WTC11 (cell line): ENCODE results near the gene GCK.

Experiments used
- HMGA2 ChIP-seq: fragments of 250-450 bp; sonication (Bioruptor Pico); IDR thresholded peaks from 2 replicates; pipeline ENCODE4 v1.4.0; 2021; ENCODE audit warnings: mild to moderate bottlenecking, moderate library complexity
- NFE2L1 ChIP-seq: sonication (generic); formaldehyde crosslinking; IDR thresholded peaks from 2 replicates; pipeline ENCODE4 v1.8.1; 2023; ENCODE audit warnings: missing genetic modification reagents
- NFYB ChIP-seq: sonication (generic); formaldehyde crosslinking; conservative IDR thresholded peaks from 2 replicates; pipeline ENCODE4 v1.8.0; 2022; ENCODE audit warnings: low read depth, missing genetic modification reagents
- SMAD3 ChIP-seq: sonication (generic); formaldehyde crosslinking; IDR thresholded peaks from 2 replicates; pipeline ENCODE4 v1.8.0; 2022; ENCODE audit warnings: missing genetic modification reagents, mild to moderate bottlenecking, borderline replicate concordance
- SP1 ChIP-seq: sonication (generic); formaldehyde crosslinking; conservative IDR thresholded peaks from 2 replicates; pipeline ENCODE4 v1.8.1; 2022; ENCODE audit warnings: missing genetic modification reagents
- TEAD1 ChIP-seq: sonication (generic); formaldehyde crosslinking; IDR thresholded peaks from 2 replicates; pipeline ENCODE4 v1.8.0; 2022; ENCODE audit warnings: mild to moderate bottlenecking, missing genetic modification reagents
- ZNF121 ChIP-seq: sonication (generic); formaldehyde crosslinking; IDR thresholded peaks from 2 replicates; pipeline ENCODE4 v1.8.0; 2023; ENCODE audit warnings: missing genetic modification reagents
- ZNF138 ChIP-seq: sonication (generic); formaldehyde crosslinking; conservative IDR thresholded peaks from 2 replicates; pipeline ENCODE4 v1.8.1; 2022; ENCODE audit warnings: mild to moderate bottlenecking, moderate library complexity, missing genetic modification reagents
- ZNF232 ChIP-seq: sonication (generic); formaldehyde crosslinking; IDR thresholded peaks from 2 replicates; pipeline ENCODE4 v1.8.0; 2022; ENCODE audit warnings: mild to moderate bottlenecking, missing genetic modification reagents
- TF ChIP-seq, protein P1 (sequence below): fragments of 200-600 bp; IDR thresholded peaks from 2 replicates; pipeline ENCODE4 v1.8.0; 2022; ENCODE audit warnings: antibody characterized with exemption
- TF ChIP-seq, protein P2 (sequence below): fragments of 250-450 bp; sonication (Bioruptor Pico); IDR thresholded peaks from 2 replicates; pipeline ENCODE4 v1.9.0; 2021; ENCODE audit warnings: mild to moderate bottlenecking
- TF ChIP-seq, protein P3 (sequence below): sonication (generic); formaldehyde crosslinking; IDR thresholded peaks from 2 replicates; pipeline ENCODE4 v1.8.0; 2022; ENCODE audit warnings: mild to moderate bottlenecking, missing genetic modification reagents
- TF ChIP-seq, protein P4 (sequence below): fragments of 250-450 bp; sonication (Bioruptor Pico); conservative IDR thresholded peaks from 2 replicates; pipeline ENCODE4 v1.9.0; 2021; ENCODE audit warnings: mild to moderate bottlenecking
- TF ChIP-seq, protein P5 (sequence below): fragments of 250-450 bp; sonication (Bioruptor Pico); IDR thresholded peaks from 2 replicates; pipeline ENCODE4 v1.9.0; 2021; ENCODE audit warnings: moderate library complexity, mild to moderate bottlenecking, inconsistent platforms, borderline replicate concordance

DNA sequence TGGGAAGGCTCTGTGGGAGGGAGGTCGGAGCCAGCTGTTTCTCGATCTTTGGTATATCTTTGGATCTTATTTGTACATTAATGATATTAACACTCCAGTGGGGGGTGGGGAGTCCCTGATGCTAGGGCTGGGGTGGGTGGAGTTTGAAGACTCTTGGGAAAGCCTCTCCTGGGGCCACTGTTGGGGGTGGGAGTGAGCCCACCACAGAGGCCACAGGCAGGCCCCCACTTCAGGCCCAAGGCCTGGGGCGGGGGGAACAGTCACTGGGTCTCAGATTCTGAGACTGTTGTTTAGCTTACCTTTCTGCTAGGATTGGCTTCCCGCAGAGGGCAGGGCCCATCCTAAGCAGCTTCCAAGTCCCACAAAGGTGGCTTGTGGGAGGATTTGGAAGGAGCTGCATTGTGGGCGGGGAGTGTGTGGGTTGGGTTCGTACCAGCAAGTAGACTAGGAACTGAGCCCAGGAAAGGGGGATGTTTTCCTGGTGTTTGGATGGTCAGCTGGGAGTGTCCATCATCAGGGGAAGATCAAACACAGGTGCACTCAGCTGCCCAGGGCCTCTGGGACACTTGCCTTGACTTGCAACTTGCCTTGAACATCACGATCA, 23.4 kb upstream of the GCK start:
- TF ChIP-seq, protein P1, sequence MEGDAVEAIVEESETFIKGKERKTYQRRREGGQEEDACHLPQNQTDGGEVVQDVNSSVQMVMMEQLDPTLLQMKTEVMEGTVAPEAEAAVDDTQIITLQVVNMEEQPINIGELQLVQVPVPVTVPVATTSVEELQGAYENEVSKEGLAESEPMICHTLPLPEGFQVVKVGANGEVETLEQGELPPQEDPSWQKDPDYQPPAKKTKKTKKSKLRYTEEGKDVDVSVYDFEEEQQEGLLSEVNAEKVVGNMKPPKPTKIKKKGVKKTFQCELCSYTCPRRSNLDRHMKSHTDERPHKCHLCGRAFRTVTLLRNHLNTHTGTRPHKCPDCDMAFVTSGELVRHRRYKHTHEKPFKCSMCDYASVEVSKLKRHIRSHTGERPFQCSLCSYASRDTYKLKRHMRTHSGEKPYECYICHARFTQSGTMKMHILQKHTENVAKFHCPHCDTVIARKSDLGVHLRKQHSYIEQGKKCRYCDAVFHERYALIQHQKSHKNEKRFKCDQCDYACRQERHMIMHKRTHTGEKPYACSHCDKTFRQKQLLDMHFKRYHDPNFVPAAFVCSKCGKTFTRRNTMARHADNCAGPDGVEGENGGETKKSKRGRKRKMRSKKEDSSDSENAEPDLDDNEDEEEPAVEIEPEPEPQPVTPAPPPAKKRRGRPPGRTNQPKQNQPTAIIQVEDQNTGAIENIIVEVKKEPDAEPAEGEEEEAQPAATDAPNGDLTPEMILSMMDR: no peak
- TF ChIP-seq SMAD3 (CRISPR knock-in tag): no peak
- TF ChIP-seq SP1 (CRISPR knock-in tag): no peak
- TF ChIP-seq TEAD1 (CRISPR knock-in tag): no peak
- no peak for TF ChIP-seq HMGA2
- TF ChIP-seq, protein P2, sequence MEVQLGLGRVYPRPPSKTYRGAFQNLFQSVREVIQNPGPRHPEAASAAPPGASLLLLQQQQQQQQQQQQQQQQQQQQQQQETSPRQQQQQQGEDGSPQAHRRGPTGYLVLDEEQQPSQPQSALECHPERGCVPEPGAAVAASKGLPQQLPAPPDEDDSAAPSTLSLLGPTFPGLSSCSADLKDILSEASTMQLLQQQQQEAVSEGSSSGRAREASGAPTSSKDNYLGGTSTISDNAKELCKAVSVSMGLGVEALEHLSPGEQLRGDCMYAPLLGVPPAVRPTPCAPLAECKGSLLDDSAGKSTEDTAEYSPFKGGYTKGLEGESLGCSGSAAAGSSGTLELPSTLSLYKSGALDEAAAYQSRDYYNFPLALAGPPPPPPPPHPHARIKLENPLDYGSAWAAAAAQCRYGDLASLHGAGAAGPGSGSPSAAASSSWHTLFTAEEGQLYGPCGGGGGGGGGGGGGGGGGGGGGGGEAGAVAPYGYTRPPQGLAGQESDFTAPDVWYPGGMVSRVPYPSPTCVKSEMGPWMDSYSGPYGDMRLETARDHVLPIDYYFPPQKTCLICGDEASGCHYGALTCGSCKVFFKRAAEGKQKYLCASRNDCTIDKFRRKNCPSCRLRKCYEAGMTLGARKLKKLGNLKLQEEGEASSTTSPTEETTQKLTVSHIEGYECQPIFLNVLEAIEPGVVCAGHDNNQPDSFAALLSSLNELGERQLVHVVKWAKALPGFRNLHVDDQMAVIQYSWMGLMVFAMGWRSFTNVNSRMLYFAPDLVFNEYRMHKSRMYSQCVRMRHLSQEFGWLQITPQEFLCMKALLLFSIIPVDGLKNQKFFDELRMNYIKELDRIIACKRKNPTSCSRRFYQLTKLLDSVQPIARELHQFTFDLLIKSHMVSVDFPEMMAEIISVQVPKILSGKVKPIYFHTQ (CRISPR knock-in tag): no peak
- TF ChIP-seq NFYB: no peak
- TF ChIP-seq, protein P3, sequence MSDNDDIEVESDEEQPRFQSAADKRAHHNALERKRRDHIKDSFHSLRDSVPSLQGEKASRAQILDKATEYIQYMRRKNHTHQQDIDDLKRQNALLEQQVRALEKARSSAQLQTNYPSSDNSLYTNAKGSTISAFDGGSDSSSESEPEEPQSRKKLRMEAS (CRISPR knock-in tag): no peak
- no peak for TF ChIP-seq NFE2L1 (CRISPR knock-in tag)
- TF ChIP-seq, protein P4, sequence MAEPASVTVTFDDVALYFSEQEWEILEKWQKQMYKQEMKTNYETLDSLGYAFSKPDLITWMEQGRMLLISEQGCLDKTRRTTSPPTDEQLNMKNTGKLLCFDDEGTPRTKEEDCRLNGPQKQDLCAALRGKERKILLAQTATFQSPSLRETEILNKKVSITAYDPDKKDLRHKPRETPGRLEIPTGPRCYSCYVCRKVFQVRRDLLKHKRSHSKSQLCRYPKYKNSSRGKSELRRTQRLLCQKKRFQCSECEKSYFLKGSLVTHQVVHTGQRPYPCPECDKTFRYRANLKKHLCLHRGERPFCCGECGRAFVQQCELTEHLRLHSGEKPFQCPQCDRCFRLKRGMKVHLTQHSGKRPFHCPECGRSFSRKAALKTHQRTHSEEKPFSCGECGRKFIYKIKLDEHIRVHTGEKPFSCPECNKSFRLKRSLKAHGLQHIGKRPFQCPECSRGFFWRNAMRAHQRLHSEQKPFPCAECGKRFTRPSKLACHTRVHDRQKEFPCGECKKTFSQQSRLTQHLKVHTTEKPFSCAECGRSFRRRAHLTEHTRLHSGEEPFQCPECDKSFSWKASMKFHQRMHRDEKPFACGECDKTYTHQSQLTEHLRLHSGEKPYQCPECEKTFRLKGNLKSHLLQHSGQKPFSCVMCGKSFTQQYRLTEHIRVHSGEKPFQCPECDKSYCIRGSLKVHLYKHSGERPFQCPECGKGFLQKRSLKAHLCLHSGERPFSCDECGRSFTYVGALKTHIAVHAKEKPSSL (CRISPR knock-in tag): no peak
- TF ChIP-seq, protein P5, sequence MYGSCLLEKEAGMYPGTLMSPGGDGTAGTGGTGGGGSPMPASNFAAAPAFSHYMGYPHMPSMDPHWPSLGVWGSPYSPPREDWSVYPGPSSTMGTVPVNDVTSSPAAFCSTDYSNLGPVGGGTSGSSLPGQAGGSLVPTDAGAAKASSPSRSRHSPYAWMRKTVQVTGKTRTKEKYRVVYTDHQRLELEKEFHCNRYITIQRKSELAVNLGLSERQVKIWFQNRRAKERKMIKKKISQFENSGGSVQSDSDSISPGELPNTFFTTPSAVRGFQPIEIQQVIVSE: no peak
- no peak for TF ChIP-seq ZNF121 (CRISPR knock-in tag)
- no peak for TF ChIP-seq ZNF232
- TF ChIP-seq ZNF138 (CRISPR knock-in tag): no peak
